DND-41 (cell line): ENCODE results near the gene VPS54.
A peak's percentile ranks its signal among the peaks of the same experiment; 100 is the strongest.

Experiments
- ATAC-seq: fragments of 200-7000 bp; cut with Tn5 transposase; 3 replicates; pipeline ENCODE4 v1.9.1; 2021; ENCODE audit warnings: low read depth; ENCODE audit not compliant: insufficient read depth
- DNase-seq: peaks from one replicate; pipeline ENCODE4 v3.0.0-alpha.2; 2020
- H2AFZ ChIP-seq: 2 replicates; pipeline ENCODE4 v1.6.0; 2012; ENCODE audit warnings: low read depth, low read length
- H3K27ac ChIP-seq: 2 replicates; pipeline ENCODE4 v1.5.1; 2012; ENCODE audit warnings: low read length, inconsistent platforms
- H3K27me3 ChIP-seq: fragments of 200-600 bp; sonication (generic); 2 replicates; pipeline ENCODE4 v1.6.0; 2012; ENCODE audit warnings: low read length, mild to moderate bottlenecking, inconsistent platforms; ENCODE audit not compliant: insufficient read depth, poor library complexity
- H3K36me3 ChIP-seq: 2 replicates; pipeline ENCODE4 v1.5.1; 2012; ENCODE audit warnings: low read length, inconsistent platforms; ENCODE audit not compliant: insufficient read depth
- H3K4me1 ChIP-seq: 2 replicates; pipeline ENCODE4 v1.5.1; 2012; ENCODE audit warnings: mild to moderate bottlenecking, low read length; ENCODE audit not compliant: insufficient read depth
- H3K4me2 ChIP-seq: 2 replicates; pipeline ENCODE4 v1.6.0; 2012; ENCODE audit warnings: mild to moderate bottlenecking, moderate library complexity, low read length, inconsistent platforms; ENCODE audit not compliant: insufficient read depth
- H3K4me3 ChIP-seq, 2 experiments: fragments of 200-600 bp in 1 of 2; shearing (Covaris generic) in 1 of 2; 2 replicates each; pipeline ENCODE4 v1.5.1; 2012 to 2016; ENCODE audit warnings: inconsistent platforms in 2 of 2, low read length in 2 of 2, mild to moderate bottlenecking in 2 of 2, low read depth in 1 of 2, moderate library complexity in 1 of 2
- H3K79me2 ChIP-seq: 2 replicates; pipeline ENCODE4 v1.6.0; 2012; ENCODE audit warnings: low read length, inconsistent platforms; ENCODE audit not compliant: insufficient read depth
- H3K9ac ChIP-seq: 2 replicates; pipeline ENCODE4 v1.6.0; 2012; ENCODE audit warnings: low read depth, mild to moderate bottlenecking, inconsistent platforms, low read length, moderate library complexity
- H3K9me3 ChIP-seq: 2 replicates; pipeline ENCODE4 v1.5.1; 2012; ENCODE audit warnings: low read length, moderate library complexity, mild to moderate bottlenecking, inconsistent platforms; ENCODE audit not compliant: insufficient read depth, severe bottlenecking
- H4K20me1 ChIP-seq: 2 replicates; pipeline ENCODE4 v1.6.0; 2012; ENCODE audit warnings: low read length; ENCODE audit not compliant: insufficient read depth
- CTCF ChIP-seq: IDR thresholded peaks from 2 replicates; pipeline ENCODE4 v1.5.1; 2012; ENCODE audit warnings: borderline replicate concordance, low read length, moderate library complexity, mild to moderate bottlenecking; ENCODE audit not compliant: poor library complexity, severe bottlenecking; ENCODE audit errors: extremely low read depth
- EZH2 ChIP-seq: IDR thresholded peaks from 3 replicates; pipeline ENCODE4 v1.6.1; 2012; ENCODE audit warnings: borderline replicate concordance, low read depth, mild to moderate bottlenecking, moderate library complexity, low read length, inconsistent platforms; ENCODE audit not compliant: severe bottlenecking

Gene VPS54

DNA sequence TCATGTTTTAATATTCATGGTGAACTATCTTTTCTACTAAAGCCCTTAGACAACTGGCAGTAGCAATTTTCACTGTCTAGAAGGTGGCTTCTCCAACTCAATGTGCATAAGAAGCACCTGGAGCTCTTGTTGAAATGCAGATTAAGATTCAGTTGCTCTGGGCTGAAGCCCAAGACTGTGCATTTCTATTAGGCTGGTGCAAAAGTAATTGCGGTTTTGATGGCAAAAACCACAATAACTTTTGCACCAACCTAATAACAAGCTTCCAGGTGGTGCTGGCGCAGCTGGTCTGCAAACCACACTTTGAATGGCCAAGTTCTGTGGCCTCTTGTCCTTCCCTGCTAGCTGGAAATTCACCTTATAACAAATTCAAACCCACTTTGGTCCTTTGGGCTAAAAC is 26.7 kb upstream of the VPS54 start:
- H3K9ac ChIP-seq = no peak overlapping the region
- ATAC-seq = no peak

GRCh38 chr2:64040161-64040560 is 20.9 kb upstream of the VPS54 start:
- H3K27ac ChIP-seq = no peak overlapping the region
- H3K4me1 ChIP-seq = peaks cover 19% of the 10 kb centered on the region
- H2AFZ ChIP-seq = no peak overlapping the region
- H3K27me3 ChIP-seq = no peaks in the 10 kb centered on the region
- H3K9ac ChIP-seq = no peak overlapping the region
- TF ChIP-seq CTCF (no peak), EZH2 (no peak)
- no peaks in the 10 kb centered on the region for H3K9me3 ChIP-seq
- H3K4me3 ChIP-seq = no peak overlapping the region
- H3K4me2 ChIP-seq = no peak overlapping the region
- no peak for DNase-seq
- H4K20me1 ChIP-seq = no peaks in the 10 kb centered on the region
- ATAC-seq = no peak
- no peaks in the 10 kb centered on the region for H3K36me3 ChIP-seq
- H3K79me2 ChIP-seq = no peaks in the 10 kb centered on the region

More for the DNA sequence above, 26.7 kb upstream of the VPS54 start:
- Histone ChIP-seq H3K36me3 (no peaks in the 10 kb centered on the region), H3K4me1 (peaks cover 8% of the 10 kb centered on the region), H2AFZ (no peak overlapping the region), H3K4me3 (no peak overlapping the region), H3K27ac (no peak overlapping the region), H3K4me2 (no peak overlapping the region), H3K79me2 (no peaks in the 10 kb centered on the region), H4K20me1 (no peaks in the 10 kb centered on the region), H3K9me3 (no peaks in the 10 kb centered on the region), H3K27me3 (no peaks in the 10 kb centered on the region)
- TF ChIP-seq CTCF (no peak), EZH2 (no peak)
- no peak for DNase-seq

GRCh38 chr2:64036034-64036705 is 16.9 kb upstream of the VPS54 start:
- 0 out of 2 replicates have a peak overlapping the region, but pooled peaks have one; percentile 37 for H2AFZ ChIP-seq
- H3K27me3 ChIP-seq = no peaks in the 10 kb centered on the region
- ATAC-seq = peak; percentile 99
- no peaks in the 10 kb centered on the region for H3K36me3 ChIP-seq
- peak; percentile 39 for DNase-seq
- peaks cover 21% of the 10 kb centered on the region for H3K4me1 ChIP-seq
- peak overlapping the region; percentile 40; the same call in 1 of the 2 replicates for H3K27ac ChIP-seq
- H3K4me2 ChIP-seq = peak overlapping the region; percentile 41
- no peak overlapping the region for H3K9ac ChIP-seq
- H4K20me1 ChIP-seq = no peaks in the 10 kb centered on the region
- no peak overlapping the region; a peak in 1 of 4 replicates for H3K4me3 ChIP-seq
- no peaks in the 10 kb centered on the region for H3K79me2 ChIP-seq
- no peak for TF ChIP-seq EZH2
- no peak for TF ChIP-seq CTCF
- no peaks in the 10 kb centered on the region for H3K9me3 ChIP-seq
